OCI-LY7 (cell line): Measurements from ENCODE around the gene CXCL12. TPM values are rescaled to one million over a fixed set of nuclear protein-coding genes. Genes with fewer than 3 reads are reported as not detected.

ENCODE experiments used
- BruUV-seq: library from RNA; stranded (reverse); fragments of 400-500 nt; replicated peaks from 2 replicates; lab custom pipeline; 2021; lab: Mats Ljungman, UMichigan
- CTCF ChIA-PET: fragments of 300-600 bp; sonication (Branson Sonifier 250); formaldehyde crosslinking; loops from one replicate; lab custom pipeline; 2022; ENCODE audit warnings: antibody characterized with exemption; ENCODE audit not compliant: unreplicated experiment; lab: Charles Lee
- POLR2A ChIA-PET: fragments of 300-600 bp; sonication (Branson Sonifier 250); formaldehyde crosslinking; loops from one replicate; lab custom pipeline; 2022; ENCODE audit warnings: antibody characterized with exemption; lab: Charles Lee
- DNase-seq: peaks from one replicate; pipeline ENCODE4 v3.0.0-alpha.2; 2015; ENCODE audit warnings: low spot score
- H2AFZ ChIP-seq: fragments of 200-600 bp; sonication (generic), shearing (Covaris generic); 2 replicates; pipeline ENCODE4 v1.6.1; 2014; ENCODE audit warnings: mild to moderate bottlenecking, antibody characterized with exemption, low read length, moderate library complexity
- H3K27ac ChIP-seq: fragments of 200-600 bp; sonication (generic); 2 replicates; pipeline ENCODE4 v1.5.1; 2014; ENCODE audit warnings: mixed run types, low read depth, mild to moderate bottlenecking, moderate library complexity, low read length, inconsistent platforms; ENCODE audit not compliant: poor library complexity, severe bottlenecking
- H3K36me3 ChIP-seq: fragments of 200-600 bp; sonication (generic); 2 replicates; pipeline ENCODE4 v1.6.1; 2014; ENCODE audit warnings: mild to moderate bottlenecking, antibody characterized with exemption, low read length, moderate library complexity, mixed read lengths; ENCODE audit not compliant: insufficient read depth
- H3K4me1 ChIP-seq: fragments of 200-600 bp; sonication (generic); 2 replicates; pipeline ENCODE4 v1.5.1; 2014; ENCODE audit warnings: mild to moderate bottlenecking, low read length; ENCODE audit not compliant: insufficient read depth, poor library complexity, severe bottlenecking
- H3K4me2 ChIP-seq: fragments of 200-600 bp; sonication (generic); 2 replicates; pipeline ENCODE4 v1.6.1; 2014; ENCODE audit warnings: mild to moderate bottlenecking, low read length
- H3K4me3 ChIP-seq: fragments of 200-600 bp; sonication (generic); 2 replicates; pipeline ENCODE4 v1.5.1; 2014; ENCODE audit warnings: mild to moderate bottlenecking, low read depth, low read length; ENCODE audit not compliant: poor library complexity, severe bottlenecking
- H3K79me2 ChIP-seq: fragments of 200-600 bp; sonication (generic); 2 replicates; pipeline ENCODE4 v1.6.1; 2016; ENCODE audit warnings: low read depth, mild to moderate bottlenecking, low read length, moderate library complexity, mixed read lengths; ENCODE audit not compliant: insufficient read depth
- H3K9me2 ChIP-seq: fragments of 200-600 bp; sonication (generic); 2 replicates; pipeline ENCODE4 v1.6.1; 2016; ENCODE audit warnings: mild to moderate bottlenecking, low read length, mixed read lengths; ENCODE audit not compliant: insufficient read depth
- H3K9me3 ChIP-seq: fragments of 200-600 bp; sonication (generic); 2 replicates; pipeline ENCODE4 v1.6.1; 2014; ENCODE audit warnings: mild to moderate bottlenecking, mixed run types, low read length, mixed read lengths
- H4K20me1 ChIP-seq: fragments of 200-600 bp; sonication (generic); 2 replicates; pipeline ENCODE4 v1.6.1; 2014; ENCODE audit warnings: mild to moderate bottlenecking, antibody characterized with exemption, low read length, moderate library complexity, mixed read lengths; ENCODE audit not compliant: insufficient read depth
- EZH2phosphoT487 ChIP-seq: fragments of 200-600 bp; sonication (generic); IDR thresholded peaks from 2 replicates; pipeline ENCODE4 v1.6.1; 2018; ENCODE audit warnings: low read depth, borderline replicate concordance, mild to moderate bottlenecking, mixed run types, antibody characterized with exemption, low read length, moderate library complexity, mixed read lengths
- intact Hi-C: fragments of 100-400 bp; cut with micrococcal nuclease; formaldehyde crosslinking; loops from one replicate; pipeline ENCODE4 v1.10.0; 2022; ENCODE audit not compliant: unreplicated experiment
- total RNA-seq, 2 experiments: library from RNA; depleted of rRNA in 1 of 2; stranded (reverse); fragments of >200 nt in 1 of 2; shearing (Covaris generic) in 1 of 2; gene quantifications; 2 replicates each; pipeline ENCODE4 v1.2.3, GENCODE V29; 2014 to 2022
- TF ChIP-seq, protein P1 (sequence below): fragments of 200-600 bp; sonication (generic); conservative IDR thresholded peaks from 2 replicates; pipeline ENCODE4 v1.5.1; 2014; ENCODE audit warnings: mild to moderate bottlenecking, antibody characterized with exemption, low read length, moderate library complexity, mixed read lengths

CXCL12 gene
- total RNA-seq, 2 experiments from 2014 or later: not detected

DNA sequence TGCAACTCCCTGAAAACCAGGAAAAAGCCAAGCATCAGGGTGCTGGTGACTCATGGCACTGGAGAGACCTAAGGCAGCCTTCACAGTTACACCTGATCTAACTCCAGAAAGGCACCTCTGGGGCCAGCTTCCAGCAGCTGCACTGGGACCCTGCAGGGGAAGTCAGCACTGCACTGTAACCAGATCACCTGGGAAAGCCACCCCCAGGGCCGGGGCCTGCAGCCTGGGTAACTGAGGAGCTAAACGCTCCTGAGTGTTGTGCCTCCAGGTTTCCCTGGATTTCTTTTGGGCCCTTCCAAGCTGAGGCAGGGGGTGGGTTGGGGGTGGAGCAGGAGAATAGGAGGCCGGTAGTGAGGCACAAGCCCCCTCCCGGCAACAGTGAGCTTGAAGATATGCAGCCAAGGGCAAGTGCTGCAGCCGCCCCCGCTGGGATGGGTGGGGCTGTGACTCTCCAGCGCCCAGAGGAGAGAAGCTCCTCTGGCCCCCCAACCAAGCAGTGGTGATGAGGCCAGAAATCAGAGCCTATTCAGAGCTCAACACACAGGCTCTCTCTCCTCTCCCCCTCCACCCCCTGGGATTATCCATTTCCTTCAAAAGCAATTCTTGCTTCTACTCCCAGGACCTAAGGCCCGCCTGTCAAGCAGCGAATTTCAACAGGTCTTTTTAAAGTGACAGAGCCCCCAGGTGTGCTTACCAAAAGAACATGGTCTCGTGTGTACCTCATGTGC, 2.6 kb downstream of the CXCL12 start:
- TF ChIP-seq, protein P1, sequence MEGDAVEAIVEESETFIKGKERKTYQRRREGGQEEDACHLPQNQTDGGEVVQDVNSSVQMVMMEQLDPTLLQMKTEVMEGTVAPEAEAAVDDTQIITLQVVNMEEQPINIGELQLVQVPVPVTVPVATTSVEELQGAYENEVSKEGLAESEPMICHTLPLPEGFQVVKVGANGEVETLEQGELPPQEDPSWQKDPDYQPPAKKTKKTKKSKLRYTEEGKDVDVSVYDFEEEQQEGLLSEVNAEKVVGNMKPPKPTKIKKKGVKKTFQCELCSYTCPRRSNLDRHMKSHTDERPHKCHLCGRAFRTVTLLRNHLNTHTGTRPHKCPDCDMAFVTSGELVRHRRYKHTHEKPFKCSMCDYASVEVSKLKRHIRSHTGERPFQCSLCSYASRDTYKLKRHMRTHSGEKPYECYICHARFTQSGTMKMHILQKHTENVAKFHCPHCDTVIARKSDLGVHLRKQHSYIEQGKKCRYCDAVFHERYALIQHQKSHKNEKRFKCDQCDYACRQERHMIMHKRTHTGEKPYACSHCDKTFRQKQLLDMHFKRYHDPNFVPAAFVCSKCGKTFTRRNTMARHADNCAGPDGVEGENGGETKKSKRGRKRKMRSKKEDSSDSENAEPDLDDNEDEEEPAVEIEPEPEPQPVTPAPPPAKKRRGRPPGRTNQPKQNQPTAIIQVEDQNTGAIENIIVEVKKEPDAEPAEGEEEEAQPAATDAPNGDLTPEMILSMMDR: no peak
- no peak for TF ChIP-seq EZH2phosphoT487
- no peaks in the 10 kb centered on the region for H4K20me1 ChIP-seq
- DNase-seq: no peak
- BruUV-seq: no TSS peak
- no peak overlapping the region for H2AFZ ChIP-seq
- H3K4me3 ChIP-seq: no peak overlapping the region
- no peak overlapping the region for H3K4me2 ChIP-seq
- no peaks in the 10 kb centered on the region for H3K9me2 ChIP-seq
- no peaks in the 10 kb centered on the region for H3K9me3 ChIP-seq
- CTCF ChIA-PET: interaction anchor here (0.5 kb wide), 1 partner anchor 358 kb away, joined by 3 read pairs; no protein-coding TSS in a partner anchor
- H3K79me2 ChIP-seq: no peaks in the 10 kb centered on the region
- no peak overlapping the region for H3K27ac ChIP-seq
- POLR2A ChIA-PET: no interaction called here
- H3K36me3 ChIP-seq: no peaks in the 10 kb centered on the region
- no peaks in the 10 kb centered on the region for H3K4me1 ChIP-seq
- intact Hi-C loops: no loop called here

DNA sequence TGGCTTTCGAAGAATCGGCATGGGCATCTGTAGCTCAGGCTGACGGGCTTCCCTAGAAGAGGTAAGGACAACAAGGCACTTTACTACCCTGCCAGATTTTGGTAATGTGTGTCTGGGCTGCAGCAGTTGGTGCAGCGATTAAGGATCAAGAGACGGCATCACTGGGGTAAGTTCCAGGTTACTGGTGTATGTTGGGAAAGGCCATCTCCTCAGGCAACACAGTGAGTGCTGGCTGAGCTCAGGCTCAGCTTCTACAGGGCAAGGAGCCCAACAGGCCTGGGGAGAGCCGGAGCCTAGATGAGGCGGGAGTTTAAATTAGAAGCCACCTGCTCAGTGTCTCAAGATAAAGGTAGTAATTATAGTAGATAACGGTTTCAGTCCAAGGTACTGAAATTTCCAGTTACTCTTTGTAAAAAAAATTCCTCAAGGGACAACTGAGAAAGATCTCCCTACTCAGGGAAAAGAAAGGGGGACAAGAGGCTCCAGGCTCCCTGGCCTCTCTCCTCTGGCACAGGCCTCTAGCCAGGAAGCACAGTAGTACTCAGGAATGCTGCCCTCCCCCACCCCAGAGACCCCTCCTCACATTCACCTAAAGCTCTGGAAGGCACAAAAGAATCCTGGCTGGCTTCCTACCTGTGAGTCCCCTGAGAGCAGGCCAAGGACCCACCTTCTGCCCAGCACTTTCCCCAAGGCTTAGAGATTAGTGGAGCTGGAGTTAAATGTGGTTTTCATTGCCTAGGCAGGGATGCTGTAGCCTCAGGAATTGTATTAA, 3.9 kb downstream of the CXCL12 start:
- BruUV-seq: no TSS peak

More for the DNA sequence above, 3.9 kb downstream of the CXCL12 start:
- Histone ChIP-seq H3K36me3 (no peaks in the 10 kb centered on the region), H3K79me2 (no peaks in the 10 kb centered on the region), H3K4me3 (no peak overlapping the region), H3K4me2 (no peak overlapping the region), H2AFZ (no peak overlapping the region), H3K27ac (no peak overlapping the region), H3K4me1 (no peaks in the 10 kb centered on the region), H4K20me1 (no peaks in the 10 kb centered on the region), H3K9me3 (no peaks in the 10 kb centered on the region), H3K9me2 (no peaks in the 10 kb centered on the region)
- TF ChIP-seq, protein P1: no peak
- TF ChIP-seq EZH2phosphoT487: no peak
- intact Hi-C loops: no loop called here
- ChIA-PET CTCF (no interaction called here), POLR2A (no interaction called here)
- no peak for DNase-seq
